NCI-H748 (cell line): ENCODE measurements around the gene RASL12.
"Not testable (repeated sequence)": the region's sequence is repeated elsewhere in the genome, so short reads cannot be mapped to it uniquely, and the experiment has no call there.

Experiments used
- DNase-seq: peaks from one replicate; lab custom pipeline; 2025; ENCODE audit not compliant: unreplicated experiment; lab: John Stamatoyannopoulos, UW

Gene RASL12, protein sequence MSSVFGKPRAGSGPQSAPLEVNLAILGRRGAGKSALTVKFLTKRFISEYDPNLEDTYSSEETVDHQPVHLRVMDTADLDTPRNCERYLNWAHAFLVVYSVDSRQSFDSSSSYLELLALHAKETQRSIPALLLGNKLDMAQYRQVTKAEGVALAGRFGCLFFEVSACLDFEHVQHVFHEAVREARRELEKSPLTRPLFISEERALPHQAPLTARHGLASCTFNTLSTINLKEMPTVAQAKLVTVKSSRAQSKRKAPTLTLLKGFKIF

DNA sequence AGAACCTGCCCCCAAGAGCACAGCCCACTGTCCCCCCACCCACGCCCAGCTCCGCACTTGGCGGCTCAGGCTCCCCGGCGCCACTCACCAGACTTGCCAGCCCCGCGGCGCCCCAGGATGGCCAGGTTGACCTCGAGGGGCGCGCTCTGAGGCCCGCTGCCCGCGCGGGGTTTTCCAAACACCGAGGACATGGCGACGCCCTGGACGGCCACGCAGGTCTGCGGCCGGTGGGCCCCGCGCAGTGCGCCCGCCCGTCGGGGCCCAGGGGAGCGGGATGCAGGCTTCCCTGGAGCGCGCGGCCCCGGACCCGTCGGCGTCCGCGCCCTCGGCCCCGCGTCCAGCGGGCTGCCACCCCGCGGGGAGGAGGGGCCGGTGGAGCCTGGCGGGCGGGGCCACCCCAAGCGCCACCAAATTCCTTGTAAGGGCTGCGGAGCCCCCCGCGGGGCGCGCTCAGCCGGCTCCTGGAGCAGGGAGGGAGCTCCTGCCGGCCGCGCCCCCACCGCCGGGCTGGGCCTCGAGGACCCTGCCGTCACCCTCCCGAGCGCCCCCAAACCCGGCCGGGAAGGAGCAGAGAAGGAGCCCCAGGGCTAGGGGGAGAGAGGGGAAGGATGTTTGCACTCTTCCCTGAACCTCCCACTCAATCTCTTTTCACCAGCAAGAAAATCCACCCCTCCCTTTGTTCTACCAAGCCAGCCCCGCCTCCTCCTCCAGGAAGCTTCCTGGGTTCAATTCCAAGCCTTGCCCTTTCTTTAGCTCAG, at the start of gene RASL12:
Gene RASL12 (minus strand): TSS at position 347 of the 758 bp plus-strand sequence. CDS start 156 bp downstream, at position 191.
- DNase-seq: no peak

DNA sequence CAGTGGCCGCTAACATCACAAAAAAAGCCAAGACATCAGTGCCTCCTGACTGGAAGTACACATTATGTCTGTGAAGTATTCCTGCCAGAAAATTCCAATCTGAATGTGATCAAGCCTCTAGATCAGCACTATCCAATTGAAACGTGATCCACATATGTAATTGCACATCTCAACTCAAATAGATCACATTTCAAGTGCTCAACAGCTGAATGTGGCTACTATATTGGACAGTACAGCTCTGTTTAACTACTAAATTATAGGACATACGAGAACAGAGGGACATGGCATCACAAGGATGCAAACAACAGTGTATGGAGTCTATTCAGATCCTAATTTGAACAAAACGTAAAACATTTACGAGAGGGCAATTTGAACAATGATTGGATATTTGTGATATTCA, 47.8 kb upstream of the RASL12 start:
- DNase-seq: peak; percentile 96

DNA sequence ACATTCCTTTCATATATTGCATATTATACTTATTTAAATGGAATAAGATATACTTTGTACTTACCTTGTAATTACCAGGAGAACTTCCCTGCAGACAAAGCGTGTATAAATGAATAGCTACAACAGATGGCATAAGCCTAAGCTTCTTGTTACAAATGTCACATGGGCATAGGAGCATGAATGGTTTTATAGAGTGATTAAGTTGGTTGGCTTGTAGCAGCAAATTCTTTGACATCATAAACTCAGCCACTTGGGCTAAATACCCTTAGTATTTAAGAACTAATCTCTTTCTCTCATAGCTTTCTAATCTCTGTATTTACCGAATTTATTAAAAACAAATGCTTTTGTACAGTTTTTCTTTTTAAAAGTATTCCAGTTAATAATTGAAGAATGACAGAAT, 47.3 kb upstream of the RASL12 start, which contains the start of gene UBAP1L:
Gene UBAP1L (minus strand): TSS at position 115 of the 400 bp plus-strand sequence. CDS start 8,985 bp downstream, outside the sequence.
- peak; percentile 9 for DNase-seq

DNA sequence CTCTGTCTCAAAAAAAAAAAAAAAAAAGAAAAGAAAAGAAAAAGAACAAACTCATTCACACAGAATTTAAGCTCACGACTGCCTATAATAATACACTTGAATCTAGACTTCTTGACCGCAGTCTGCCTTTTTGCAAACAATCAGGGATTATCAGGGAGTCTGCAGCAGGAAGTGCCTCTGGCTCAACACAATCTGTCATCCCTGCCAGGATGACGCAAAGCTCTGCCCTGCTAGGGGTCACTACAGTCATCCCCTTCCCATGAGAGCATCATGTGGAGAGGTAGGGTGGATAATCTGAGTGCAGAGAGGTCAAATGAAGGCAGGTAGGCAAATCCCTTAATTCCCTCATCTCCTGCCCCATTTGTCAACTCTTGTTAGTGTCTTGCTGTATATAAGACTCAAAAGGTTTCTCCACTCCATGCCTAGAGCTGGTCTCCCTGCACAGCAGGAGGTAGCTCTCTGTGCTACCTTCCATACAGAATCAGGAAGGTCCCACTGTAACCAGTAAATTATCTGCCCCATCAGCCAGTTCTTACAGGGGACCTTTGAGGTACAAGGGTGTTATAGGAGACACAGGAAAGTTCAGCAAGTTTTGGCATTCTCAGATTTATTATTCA, 43.0 kb upstream of the RASL12 start:
- DNase-seq: no peak

DNA sequence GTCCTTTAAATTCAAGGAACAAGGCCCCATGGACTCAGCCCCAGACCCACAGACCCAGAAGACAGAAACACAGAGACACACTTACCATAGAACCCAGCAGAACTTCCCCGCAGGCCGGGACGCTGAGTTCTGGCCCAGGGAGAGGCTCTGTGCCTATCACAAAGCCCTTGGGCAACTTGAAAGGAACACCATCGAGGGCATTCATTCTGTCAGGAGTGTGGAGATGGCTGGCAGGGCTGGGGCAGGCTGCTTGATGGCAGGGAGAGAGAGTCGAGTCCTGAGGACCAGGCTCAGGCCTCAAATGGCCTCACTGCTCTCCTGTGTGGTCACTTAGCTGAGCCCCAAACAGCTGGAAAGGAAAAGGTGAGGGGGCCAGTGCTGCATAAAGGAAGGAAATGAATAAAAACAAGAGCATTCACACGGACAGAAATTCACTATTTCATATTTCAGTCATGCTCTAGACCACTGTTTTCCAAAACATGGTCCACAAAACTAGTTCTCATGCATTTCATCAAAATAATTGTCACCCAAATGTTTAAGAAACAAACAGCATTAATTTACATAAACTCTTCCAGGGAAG, 38.3 kb upstream of the RASL12 start:
- DNase-seq: no peak

DNA sequence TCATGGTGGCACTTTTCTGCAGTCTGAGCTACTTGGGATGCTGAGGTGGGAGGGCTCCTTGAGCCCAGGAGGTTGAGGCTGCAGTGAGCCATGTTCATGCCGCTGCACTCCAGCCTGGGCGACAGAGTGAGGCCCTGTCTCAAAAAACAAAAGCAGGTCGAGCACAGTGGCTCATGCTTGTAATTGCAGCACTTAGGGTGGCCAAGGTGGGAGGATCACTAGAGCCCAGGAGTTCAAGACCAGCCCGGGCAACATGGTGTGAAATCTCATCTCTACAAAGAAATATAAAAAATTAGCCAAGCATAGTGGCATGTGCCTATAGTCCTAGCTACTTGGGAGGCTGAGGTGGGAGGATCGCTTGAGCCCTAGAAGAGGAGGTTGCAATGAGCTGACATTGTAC, 37.2 kb upstream of the RASL12 start:
- DNase-seq: no peak

DNA sequence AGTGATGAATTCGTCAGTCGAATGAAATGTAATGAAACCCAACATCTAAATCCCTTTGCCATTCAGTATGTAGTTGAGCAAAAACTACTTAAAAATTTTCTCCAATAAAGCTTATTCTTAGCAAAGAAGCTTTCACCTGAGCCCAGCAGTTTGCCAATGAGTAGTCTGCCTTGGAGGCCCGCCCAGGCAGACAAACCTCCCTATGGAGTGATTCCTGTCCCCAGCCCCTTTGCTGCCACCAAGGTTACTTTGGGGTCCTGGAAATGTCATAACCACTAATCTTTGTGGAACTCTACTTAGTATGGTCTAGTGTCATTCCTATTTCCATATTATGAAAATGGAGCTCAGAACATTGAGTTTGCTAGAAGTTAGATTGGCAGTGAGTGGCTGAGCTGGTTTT, 35.1 kb upstream of the RASL12 start:
- DNase-seq: no peak

DNA sequence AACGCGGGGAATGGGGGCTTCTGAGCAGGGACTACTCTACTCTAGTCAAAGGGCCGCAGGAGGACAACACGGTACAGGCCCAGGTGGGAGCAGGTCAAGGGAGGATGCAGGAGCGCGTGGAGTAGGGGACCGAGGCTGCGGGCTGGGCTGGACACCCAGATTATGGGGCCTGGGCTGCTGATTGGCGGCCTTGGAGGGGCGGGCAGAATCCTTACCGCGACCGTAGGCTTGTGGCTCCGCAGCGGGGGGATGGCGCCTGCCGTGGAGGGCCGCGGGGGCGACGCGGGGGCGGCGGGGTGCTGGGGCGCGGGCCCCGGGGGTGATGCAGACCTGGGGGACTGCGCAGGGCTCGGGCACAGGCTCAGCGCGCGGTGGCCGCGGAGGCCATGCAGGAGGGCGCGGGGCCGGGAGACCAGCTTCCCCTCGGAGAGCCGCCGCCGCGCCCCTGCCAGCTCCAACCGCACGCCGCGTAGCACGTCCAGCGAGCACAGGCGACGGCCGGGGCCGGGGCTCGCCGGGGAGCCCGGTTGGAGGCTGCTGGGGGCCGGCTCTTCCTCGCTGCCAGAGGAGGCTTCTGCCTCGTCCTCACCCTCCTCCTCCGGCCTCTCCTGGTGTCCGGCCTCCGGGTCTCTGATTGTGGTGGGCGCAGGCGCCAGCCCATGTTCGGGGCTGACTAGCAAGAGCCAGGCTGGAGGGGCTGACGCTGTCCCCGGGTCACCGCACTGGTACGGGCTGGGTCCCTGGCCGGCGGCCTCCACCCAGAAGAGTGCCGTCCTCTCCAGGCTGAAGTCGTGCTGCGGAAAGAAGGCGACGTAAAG, 34.3 kb upstream of the RASL12 start:
- DNase-seq: no peak

DNA sequence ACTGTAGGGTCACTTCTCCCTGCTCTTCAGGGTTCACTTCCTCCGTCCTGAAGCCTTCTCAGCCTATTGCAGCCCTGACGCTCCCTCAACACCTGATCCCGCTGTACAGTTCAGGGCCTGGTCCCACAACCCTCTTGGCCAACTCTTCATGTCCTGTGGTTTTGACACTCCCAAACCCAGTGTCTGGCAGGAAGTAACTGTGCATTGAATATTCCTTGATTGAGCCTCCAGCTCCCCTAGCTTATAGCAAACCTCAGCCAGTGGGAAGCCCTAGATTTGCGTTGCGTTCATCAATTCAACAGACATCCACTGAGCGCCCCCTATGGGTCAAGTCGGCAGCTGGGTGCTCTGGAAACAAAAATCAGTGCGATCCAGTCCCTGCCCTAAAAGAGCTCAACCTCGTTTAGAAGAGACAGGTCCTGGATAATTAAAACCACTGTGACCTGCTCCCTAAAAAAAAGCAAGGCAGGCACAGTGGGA, 33.7 kb upstream of the RASL12 start:
- DNase-seq: peak; percentile 34

DNA sequence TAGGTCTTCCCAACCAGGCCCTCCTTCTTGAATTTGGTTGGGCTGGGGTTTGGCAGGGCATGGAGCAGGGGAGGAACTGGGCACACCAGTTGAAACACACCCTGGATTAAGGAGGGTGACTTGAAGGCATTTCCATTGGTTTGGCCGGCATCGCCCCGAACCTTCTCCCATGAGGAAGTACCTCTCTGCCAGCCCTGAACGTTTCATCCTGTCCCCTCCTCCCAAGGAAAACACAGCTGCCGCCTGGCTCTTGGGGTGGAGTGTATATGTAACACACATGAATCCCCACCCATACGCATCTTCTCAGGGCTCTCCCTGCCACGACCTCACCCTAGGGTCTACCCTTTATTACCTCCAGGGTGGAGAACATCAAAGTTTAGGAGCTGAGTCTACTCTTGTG, 32.7 kb upstream of the RASL12 start:
- no peak for DNase-seq

DNA sequence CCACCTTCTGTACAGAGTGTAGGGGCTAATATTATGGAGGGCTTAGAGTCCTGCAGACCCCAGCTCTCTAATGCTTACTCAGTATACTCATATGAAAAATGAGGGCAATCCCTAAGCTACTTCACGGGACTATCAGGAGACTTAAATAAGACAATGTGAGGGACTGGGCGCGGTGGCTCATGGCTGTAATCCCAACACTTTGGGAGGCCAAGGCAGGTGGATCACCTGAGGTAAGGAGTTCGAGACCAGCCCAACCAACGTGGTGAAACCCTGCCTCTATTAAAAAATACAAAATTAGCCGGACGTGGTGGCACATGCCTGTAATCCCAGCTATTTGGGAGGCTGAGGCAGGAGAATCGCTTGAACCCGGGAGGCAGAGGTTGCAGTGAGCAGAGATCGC, 32.0 kb upstream of the RASL12 start:
- not testable (repeated sequence) for DNase-seq

DNA sequence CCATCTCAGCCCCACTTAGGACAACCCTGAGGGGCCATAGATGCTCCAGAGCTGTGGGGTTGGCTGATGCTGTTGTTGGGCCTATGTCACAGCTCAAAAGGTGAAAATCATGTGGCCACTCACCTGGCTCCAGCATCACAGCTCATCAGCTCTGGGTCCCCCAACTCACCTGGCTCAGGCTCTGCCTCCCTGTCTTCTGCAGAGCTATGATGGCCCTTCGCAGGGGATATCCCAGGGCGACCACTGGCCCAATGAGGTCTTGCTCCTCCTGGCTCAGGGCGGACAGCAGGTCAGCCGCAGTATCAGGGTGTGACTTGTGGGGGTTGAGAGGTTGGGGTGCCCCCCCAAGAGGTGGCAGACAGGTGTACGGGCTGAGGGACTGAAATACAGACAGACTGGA, 31.5 kb upstream of the RASL12 start:
- no peak for DNase-seq

DNA sequence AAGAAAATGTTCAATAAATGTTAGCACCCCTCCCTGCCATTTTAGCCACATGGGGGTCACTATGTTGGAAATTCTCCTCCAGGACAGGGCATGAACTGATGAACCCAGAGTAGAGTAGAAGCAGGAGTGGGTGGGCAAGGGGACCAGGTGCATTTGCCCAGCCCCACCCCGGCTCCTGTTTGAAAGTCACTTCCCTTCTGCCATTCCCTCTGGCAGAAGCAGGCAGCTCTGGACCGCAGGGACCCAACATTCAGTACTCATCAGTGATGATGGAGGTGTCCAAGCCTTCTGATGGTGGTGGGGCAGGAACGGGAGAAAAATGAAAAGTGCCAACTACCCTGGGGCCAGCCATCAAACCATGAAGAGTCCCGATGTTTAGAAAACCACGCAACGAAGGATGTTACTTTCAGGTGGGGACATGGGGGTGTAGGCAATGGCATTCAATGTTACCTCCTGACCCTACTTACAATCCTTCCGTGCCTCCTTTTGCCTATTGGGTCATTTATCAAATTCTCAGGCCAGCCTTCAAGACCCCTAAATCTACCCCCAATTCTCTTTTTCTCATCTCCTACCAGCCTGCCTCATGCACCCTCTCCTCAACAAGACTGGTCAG, 30.0 kb upstream of the RASL12 start:
- DNase-seq: no peak

DNA sequence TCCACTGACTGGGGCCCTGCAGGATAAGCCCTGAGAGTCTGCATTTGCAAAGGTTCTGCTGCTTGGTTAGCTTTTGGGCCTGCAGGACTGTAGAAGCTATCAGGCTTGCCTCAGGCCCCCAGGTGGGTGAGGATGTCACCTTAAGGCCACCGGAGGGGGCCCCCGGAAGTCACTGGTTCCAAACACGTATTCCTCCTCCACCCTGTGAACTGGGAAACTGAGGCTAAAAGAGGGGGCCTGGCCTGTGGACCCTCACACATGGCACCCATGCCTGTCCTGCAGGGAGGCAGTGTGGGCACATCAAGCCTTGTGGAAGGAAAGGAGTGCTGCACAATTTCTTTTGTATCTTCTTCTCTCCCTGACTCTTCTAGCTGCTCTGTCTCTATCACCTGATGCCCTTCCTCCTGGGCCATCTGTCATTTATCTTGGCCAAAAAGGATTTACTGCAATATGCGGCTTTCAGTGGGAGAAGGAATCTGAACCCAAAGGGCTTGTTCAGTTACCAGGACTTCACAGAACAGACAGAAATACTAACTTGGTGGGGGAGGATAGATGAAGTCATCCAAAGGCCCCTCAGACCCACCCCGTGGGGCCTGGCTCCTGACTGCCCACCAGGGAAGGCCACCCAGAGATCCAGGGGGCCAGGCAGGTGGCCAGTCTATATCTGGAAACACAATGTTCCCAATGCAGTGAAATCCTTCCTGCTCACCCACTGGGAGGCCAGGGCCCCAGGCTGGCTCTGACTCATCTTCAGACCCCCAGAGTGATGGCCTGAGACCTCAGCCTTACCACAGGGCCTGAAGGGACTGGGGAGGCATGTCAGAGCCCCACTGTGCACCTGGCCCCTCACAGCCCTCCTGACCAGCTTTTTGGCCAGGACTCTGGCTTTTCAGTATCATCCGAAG, 28.9 kb upstream of the RASL12 start:
- DNase-seq: no peak

DNA sequence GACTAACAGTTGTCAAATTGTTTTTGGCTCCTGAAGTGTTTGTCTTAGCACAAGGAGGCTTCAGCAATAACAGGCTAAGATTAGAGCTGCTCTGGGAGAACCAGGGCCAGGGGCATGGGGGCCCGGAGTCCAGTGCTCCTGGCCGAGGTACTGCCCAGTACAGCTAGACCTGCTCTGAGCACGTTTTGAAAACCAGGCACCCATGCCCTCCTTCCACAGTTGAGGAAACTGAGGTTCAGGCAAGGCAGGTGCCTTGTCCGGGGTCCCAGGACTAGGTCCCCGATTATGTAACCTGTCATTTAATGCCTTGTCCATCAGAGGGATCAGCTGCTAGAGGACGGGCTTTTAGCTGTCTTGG, 27.9 kb upstream of the RASL12 start:
- DNase-seq: no peak

DNA sequence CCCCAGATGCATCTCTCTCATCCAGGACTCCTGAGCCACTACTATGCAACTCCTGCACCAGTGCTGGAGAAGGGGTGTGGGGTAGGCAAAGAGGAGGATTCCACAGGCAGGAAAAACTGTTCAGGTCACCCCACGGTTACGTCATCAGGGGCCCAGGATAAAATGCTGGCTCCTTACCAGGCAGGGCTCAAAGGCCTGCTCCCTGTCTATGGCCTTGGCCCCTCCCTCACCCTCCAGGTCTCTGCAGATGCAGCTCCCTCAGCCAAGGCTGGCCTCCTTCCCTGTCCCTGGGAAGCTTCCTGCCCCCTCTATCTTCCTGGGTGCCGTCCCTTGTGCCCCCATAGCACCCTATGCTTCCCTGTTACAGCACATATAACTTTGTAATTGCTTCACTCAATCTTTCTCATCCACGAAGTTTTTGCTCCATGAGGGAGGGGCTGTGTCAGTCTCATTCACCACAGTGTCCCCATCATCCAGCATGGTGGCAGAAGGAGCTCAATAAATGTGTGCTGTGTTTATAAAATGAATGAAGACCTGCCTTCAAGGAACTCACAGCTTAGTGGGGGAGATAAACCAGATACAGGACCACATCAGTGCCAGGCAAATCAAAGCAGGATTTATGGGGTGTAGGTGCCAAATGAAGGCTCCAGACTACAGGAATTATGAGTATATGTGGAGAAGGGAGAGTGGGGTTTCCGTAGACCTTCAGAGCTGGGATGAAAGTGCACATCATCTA, 27.4 kb upstream of the RASL12 start:
- DNase-seq: no peak

DNA sequence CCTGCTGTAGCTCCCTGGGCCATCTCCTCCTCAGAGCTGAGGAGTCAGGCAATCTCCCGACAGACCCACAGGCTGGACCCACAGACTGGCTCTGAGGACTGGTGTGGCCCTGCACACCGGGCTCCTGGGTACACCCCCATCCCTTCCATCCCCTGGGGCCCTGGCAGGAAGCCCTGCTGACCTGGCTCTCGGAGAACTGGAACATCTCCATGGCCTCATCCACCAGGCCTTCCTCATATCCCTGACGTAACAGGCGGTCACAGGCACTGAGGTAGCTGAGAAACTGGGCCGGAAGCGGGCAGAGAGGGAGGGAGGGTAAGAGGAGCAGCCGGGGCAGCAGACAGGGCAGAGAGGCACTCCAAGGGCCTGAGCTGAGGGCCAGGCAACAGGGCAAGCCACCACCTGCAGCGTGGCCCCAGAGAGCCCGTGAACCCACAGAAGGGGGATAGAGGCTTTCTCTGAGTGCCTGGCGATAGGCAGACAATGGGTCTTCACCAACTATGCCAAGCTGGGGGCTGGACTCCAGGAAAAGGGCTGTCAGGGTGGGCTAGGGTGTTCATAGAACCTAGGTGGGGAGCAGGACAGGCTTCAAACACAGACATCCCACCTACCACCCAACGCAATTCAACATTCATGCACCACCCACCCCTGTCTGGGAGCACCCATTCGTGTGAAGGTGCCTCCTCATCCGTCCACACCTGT, 26.7 kb upstream of the RASL12 start:
- DNase-seq: no peak

DNA sequence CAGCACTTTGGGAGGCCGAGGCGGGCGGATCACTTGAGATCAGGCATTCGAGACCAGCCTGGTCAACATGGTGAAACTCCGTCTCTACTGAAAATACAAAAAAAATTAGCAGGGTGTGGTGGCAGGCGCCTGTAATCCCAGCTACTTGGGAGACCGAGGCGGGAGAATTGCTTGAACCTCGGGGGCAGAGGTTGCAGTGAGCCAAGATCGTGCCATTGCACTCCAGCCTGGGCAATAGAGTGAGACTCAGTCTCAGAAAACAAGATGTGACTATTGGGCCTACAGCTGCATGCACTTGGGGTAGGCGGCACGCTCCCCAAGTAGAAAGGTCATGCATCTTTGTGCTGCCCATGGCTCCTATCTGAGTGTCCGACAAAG, 26.0 kb upstream of the RASL12 start:
- DNase-seq: not testable (repeated sequence)
